Measurements from ENCODE around the gene LIPK.

LIPK gene

DNA sequence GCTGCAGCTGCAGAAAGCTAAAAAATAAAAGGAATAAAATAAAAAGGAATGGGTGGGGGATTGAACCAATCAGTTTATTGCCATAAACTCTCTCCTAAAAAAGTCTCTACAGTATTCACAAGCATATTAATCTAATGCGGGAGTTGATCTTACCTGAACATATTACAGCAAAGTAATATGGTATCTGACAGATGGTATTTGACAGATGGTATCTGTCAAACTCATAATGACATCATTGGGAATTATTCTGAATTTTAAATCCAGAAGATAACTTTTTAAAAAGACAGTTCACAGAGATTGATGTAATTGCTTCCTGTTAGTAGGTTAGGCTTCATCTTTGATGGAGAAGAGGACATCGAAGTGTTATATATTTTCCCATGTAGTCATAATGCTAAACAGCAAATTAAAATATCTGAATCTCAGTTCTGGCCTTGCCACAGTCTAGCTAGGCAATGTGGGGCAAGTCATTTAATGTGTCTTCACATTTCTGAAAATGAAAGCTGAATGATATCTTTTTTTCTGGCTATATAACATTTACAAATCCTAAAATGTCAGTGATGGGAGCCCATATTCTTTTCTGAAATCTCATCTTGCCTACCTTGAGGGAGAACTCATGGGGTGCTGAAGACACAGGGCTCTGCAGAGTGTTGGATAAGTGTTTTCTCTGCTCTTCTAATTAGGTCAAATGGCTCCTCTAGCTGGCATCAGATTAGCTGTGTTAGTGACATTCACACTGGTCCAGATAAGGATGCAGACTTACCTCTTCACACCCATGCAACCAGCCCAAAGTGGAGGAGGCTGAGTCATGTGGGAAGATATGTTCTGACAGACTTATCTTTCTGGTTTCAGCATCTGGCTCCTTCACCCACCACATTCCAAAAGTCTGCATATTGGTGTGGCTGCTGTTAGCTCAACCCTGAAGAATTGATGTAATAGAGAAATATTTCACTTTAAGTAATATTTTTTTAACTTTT is 94.4 kb downstream of the LIPK start:
- DNase-seq (ENCODE audit: low read depth, low spot score), result peak; percentile 27
- in situ Hi-C loops (cut with HindIII; ENCODE audit: low sequenced_read_pairs), result no loop called here
- TF ChIP-seq, protein P1, sequence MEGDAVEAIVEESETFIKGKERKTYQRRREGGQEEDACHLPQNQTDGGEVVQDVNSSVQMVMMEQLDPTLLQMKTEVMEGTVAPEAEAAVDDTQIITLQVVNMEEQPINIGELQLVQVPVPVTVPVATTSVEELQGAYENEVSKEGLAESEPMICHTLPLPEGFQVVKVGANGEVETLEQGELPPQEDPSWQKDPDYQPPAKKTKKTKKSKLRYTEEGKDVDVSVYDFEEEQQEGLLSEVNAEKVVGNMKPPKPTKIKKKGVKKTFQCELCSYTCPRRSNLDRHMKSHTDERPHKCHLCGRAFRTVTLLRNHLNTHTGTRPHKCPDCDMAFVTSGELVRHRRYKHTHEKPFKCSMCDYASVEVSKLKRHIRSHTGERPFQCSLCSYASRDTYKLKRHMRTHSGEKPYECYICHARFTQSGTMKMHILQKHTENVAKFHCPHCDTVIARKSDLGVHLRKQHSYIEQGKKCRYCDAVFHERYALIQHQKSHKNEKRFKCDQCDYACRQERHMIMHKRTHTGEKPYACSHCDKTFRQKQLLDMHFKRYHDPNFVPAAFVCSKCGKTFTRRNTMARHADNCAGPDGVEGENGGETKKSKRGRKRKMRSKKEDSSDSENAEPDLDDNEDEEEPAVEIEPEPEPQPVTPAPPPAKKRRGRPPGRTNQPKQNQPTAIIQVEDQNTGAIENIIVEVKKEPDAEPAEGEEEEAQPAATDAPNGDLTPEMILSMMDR (IDR thresholded peaks at IDR 0.05; ENCODE audit: low read depth, low read length), result no peak
- H3K4me3 ChIP-seq (ENCODE audit: low read depth, low read length), result no peak overlapping the region
